Vagina (tissue), 2 donors: ENCODE data around the gene CFAP119.

Experiments
- POLR2A ChIP-seq, 2 donors: fragments of 450-650 bp; IDR thresholded peaks; one replicate each; pipeline ENCODE4 v1.6.1; 2017; ENCODE audit warnings: antibody characterized with exemption in 2 of 2, mild to moderate bottlenecking in 2 of 2, moderate library complexity in 2 of 2
- POLR2AphosphoS5 ChIP-seq, 2 donors: sonication (generic); formaldehyde crosslinking; IDR thresholded peaks; one replicate each; pipeline ENCODE4 v1.9.0; 2017; ENCODE audit warnings: antibody characterized with exemption in 2 of 2, mild to moderate bottlenecking in 2 of 2, low read depth in 1 of 2; ENCODE audit not compliant: insufficient read depth in 1 of 2

DNA sequence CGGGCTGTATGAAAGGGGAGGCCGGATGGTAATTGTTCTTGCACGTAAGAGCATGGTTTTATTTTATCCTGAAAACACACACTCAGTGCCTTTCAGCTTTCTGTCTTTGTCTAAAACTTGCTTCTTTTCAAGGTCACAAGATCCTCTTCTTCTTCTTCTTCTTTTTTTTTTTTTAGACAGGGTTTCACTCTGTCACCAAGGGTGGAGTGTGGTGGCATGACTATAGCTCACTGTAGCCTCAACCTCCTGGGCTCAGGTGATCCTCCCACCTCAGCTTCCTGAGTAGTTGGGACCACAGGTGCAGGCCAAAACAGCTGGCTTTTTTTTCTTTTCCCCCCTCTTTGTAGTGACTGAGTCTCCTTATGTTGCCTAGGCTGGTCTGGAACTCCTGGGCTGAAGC is 41.1 kb upstream of the CFAP119 start:
- no peak for TF ChIP-seq POLR2A (IDR thresholded peaks at IDR 0.05)
- TF ChIP-seq POLR2AphosphoS5 (IDR thresholded peaks at IDR 0.05; ENCODE audit: insufficient read depth in 1 of 2, low read depth in 1 of 2), result no peak
